HG03575 (cell line): Measurements from ENCODE around the gene PRDM8.
"Not testable (repeated sequence)": the region's sequence is repeated elsewhere in the genome, so short reads cannot be mapped to it uniquely, and the experiment has no call there.

Experiments
- ATAC-seq: cut with Tn5 transposase; IDR thresholded peaks from one replicate; pipeline ENCODE4 v1.9.1; 2021; ENCODE audit not compliant: unreplicated experiment, insufficient number of reproducible peaks, low FRiP score; ENCODE audit errors: extremely low read depth

The PRDM8 gene

DNA sequence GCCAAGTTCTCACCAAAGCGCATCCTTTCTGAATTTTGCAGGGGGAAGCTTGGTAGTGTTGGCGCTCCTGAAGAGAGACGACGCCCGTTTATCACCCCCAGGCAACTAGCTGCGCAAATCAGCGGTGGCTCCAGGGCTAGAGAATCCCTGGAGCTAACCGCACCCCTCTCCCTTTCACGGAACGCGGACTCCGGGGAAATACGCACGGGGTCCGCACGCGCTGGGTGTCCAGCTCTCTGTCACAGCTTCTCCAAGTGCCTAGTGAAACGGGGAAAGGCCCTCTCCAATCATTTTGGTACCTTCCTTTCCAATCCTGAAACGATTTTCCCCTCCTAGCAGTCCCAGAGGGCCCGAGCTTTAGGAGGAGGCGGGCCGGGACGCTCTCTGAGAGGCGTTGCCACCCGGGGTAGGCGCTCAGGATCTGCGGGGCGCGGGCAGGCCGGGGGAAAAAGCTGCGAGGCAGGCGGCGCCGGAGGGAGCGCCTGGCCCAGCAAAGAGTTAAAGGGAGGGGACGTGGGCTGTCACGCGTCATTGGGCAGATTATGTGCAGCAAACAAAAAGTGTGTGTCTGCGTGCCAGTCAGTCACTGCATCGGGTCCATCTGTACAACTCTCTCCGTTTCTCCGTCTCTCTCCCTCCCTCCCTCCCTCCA lies at the start of gene PRDM8:
Gene PRDM8 (plus strand): TSS at position 582 of the 652 bp plus-strand sequence. CDS start 2,578 bp downstream, outside the sequence.
- ATAC-seq = no peak

DNA sequence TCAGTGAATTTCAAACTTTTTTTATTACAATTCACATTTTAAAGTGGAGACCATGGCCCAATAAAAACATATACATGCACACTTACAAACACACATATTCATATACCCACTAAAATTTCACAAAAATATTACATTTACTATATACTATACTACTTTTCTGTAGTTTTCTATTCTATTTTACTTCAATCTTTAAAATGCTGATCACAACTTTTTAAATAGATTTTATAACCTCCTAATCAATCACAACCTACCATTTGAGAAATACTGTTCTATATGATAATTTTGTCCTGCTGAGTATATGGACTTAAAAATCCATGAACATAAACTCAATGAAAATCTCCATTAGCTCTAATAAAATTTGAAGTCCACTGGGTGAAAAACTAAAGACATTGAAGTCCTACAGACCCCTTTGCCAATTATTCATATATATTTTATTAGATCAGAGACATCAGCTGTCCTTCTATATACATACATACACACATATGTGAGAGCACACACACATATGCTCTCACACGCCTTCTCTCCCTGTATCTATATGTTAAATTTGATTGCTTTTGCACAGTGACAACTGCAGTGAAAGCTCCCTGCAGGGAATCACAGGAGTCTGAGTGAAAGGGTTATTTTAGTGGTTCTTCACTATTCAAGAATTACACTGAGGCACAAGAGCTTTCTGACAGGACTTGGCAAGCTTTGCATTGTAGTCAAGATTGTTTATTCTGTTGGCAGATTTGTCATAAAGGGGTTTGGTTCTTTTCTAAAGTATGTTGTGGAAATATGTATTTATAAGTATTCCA lies 46.7 kb upstream of the PRDM8 start:
- ATAC-seq = no peak

- no peak for ATAC-seq
These were observed 45.3 kb upstream of the PRDM8 start for GRCh38 chr4:80151981-80152380.

DNA sequence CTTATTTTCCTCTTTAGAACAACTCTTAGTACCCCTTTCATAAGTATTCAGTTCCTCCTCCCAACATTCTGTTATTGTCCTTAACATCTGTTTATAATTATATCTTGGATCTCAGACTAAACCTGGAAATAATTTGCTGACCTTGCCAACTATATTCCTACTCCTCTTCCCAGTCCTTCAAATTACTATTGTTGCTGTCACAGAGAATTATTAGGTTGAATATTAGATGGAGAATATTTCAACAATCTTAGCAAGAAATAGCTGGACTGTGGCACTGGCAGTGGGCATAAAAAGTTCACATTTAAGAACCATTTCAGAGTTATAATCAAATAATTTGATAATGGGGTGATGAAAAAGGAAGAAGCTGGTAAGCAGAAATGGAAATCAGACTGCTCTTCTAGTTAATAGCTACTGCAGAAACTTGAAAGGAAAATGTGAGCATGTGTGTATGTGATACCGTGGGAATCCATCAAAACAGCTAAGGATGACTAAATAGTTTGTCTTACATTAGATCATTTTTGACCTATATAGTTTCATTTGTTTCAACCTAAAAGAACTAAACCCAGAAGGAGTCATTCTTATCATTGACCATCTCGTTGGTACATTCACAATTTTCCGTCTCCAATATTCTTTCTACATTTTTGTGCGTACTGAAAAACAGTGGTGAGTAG lies 43.3 kb upstream of the PRDM8 start:
- ATAC-seq = no peak

DNA sequence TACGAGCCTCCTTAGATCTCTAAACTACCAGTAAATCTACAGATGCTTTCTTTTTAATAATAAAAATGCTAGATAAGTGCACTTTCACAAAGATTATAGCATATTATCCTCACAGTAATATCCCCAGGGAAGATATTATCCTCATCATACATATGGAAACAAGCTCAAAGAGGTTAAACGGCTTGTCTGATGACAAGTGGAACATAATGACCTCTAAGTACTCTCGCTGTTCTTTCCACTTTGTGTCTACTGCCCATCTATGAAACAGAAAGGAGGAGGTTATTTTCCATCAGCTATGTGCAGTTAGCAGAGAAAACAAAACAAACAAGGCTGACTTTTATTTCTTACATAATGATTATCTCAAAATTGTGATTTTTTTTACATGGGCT lies 42.8 kb upstream of the PRDM8 start:
- no peak for ATAC-seq

GRCh38 chr4:80155316-80155982 lies 41.9 kb upstream of the PRDM8 start:
- ATAC-seq = no peak

DNA sequence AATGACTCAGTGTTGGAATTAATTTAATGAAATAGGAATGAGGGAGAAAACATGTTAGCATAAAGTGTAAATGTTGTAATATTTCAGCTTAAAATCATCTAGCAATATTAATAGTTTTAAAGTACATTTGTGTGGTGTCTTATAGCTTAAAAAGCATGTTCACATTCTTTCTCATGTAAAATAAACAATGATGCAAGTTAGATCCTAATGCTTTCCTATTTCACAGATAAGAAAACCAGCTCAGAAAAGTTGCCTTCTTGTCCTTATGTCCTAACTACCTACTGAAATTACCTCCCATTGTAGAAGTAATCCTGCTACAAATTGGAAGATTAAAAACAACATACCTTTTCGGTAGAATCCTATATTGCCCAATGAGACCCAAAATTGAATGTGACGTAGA lies 40.9 kb upstream of the PRDM8 start:
- no peak for ATAC-seq

GRCh38 chr4:80161413-80162058 lies 35.8 kb upstream of the PRDM8 start:
- ATAC-seq = no peak

DNA sequence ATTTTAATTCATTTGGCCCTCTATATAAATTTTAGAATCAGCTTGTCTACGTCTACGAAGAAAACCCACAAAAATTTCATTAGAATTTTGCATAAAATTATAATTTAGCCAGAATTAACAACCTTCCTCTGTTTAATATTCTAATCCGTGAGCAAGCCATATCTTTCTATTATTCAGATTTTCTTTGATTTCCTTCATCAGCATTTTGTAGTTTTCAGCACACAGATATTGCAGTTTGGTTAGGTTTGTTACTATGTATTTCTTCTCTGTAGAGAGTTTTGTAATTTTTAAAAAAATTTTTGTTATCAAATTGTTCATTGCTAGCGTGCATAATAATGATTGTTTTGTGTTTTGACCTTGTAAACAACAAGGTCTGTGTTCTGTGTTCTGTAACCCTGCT lies 34.9 kb upstream of the PRDM8 start:
- ATAC-seq = no peak

GRCh38 chr4:80165855-80166254 lies 31.4 kb upstream of the PRDM8 start:
- no peak for ATAC-seq

GRCh38 chr4:80171251-80171650 lies 26.1 kb upstream of the PRDM8 start:
- no peak for ATAC-seq

DNA sequence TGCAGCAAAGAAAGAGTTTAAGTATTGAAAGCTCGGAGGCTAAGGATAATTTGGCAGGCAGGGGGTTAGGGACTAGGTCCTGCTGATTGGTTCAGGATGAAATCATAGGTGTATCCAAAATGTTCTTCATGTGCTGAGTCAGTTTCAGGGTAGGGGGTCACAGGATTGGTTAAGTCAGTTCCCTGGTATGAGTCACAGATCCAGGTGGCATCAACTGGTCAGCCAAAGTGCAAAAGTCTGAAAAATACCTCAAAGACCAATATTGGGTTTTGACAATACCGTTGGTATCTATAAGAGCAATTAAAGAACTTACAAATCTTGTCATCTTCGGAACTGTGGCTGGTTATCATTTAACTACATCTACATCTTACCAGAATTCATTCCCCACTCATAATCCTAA lies 25.6 kb upstream of the PRDM8 start:
- no peak for ATAC-seq

DNA sequence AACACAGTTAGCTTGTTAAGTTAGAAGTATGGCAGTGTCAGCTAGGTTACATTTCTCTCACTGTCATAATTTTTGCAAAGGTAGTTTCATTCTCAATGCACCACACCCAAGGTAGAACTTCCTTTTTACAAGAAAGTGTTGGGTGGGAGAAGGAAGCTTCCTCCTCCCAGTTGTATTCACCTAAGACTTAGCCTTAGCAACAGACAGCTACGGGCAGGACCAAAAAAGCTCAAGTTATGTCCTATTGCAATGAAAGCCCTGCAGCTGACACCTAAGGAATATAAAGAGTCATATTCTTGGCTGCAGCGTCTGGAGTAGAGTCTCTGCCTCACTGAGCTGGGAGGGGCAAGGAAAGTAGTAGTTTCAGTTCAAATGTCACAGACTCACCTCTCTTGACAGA lies 25.1 kb upstream of the PRDM8 start:
- no peak for ATAC-seq

DNA sequence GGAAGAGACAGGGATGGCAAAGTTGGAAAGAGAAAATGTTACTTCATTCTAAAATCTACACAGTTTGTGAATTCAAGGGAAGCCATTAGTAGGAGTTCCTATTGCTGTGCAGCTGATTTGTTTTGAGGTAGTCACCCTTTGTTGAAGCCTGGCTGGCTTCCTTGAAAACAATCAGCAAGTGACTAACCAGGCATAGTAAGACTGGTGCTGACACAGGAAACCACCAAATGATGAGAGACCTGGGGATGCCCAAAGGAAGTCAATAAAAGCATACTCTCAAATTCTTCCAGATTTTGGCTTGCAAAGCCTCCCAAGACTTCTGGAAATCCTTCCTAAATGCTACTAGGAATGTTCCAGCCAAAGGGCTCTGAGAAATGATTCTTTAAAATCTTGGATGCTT lies 23.9 kb upstream of the PRDM8 start:
- peak; percentile 83 for ATAC-seq

- ATAC-seq = no peak
These were observed 23.5 kb upstream of the PRDM8 start for GRCh38 chr4:80173841-80174240.

GRCh38 chr4:80177793-80178192 lies 19.5 kb upstream of the PRDM8 start:
- not testable (repeated sequence) for ATAC-seq

DNA sequence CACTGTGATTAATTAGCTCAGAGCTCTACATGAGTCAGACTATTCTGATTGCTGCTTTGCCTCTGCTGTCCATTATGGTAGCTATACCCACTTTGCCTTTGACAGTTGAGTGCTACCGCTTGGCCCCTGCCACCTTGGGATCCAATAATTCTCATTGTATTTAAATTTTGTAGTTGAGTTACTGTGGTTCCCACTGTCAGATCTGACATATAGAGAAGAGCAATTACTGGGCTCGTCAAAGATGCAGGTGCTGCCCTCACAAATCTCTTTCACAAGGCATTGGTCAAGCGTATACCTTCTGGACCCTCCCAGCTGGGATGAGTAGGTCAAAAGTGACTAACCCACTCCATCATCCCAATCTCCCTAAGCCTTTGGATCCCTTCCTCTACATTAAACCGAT lies 18.3 kb upstream of the PRDM8 start:
- no peak for ATAC-seq

DNA sequence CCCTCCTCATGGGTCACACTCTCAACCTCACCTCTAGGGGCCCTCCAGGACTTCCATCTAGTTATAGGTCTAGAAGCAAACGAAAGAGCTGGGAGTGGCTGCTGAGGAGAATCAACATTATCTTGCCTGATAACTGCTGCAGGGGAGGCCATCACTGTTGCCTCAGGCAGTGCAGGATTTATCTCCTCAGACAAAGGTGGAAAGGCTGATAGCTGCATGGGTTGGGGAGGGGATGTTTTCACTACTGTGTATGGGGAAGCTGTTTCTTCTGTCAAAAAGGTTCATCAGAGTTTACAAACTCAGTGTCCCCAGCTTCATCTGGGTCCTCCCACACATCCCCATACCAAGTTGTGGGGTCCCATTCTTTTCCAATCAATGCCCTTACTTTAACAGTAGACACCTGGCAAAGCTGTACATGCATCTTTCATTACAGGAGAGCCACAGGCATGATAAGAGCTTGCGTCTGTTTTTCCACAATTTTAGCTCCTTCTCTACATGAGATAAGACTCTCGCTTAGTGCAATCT lies 17.6 kb upstream of the PRDM8 start:
- no peak for ATAC-seq

GRCh38 chr4:80180743-80181142 lies 16.6 kb upstream of the PRDM8 start:
- no peak for ATAC-seq
